Measurements from ENCODE around the gene MOXD1.
"Not testable (repeated sequence)": the region's sequence is repeated elsewhere in the genome, so short reads cannot be mapped to it uniquely, and the experiment has no call there.

MOXD1 gene

DNA sequence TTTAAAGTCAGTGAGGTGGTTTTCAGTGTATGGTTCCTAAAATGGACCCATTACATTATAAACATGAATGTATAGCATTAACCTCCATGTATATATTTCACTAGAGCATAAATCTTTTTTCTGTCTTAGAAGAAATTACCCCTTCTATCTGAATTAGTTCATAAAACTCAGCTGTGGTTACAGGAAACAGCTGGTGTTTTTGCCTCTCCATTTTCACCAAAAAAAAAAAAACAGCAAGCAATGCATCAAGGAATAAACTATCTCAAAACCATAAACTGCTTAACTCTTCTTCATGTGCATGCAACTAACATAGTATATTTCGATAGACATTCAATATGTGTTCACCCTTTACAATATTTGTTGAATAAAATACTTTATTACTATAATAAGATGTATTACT is 40.2 kb downstream of the MOXD1 start:
- no peak for DNase-seq (ENCODE audit: low read depth, low spot score)
- in situ Hi-C loops (cut with HindIII; ENCODE audit: low sequenced_read_pairs) = no loop called here
- TF ChIP-seq, protein P1, sequence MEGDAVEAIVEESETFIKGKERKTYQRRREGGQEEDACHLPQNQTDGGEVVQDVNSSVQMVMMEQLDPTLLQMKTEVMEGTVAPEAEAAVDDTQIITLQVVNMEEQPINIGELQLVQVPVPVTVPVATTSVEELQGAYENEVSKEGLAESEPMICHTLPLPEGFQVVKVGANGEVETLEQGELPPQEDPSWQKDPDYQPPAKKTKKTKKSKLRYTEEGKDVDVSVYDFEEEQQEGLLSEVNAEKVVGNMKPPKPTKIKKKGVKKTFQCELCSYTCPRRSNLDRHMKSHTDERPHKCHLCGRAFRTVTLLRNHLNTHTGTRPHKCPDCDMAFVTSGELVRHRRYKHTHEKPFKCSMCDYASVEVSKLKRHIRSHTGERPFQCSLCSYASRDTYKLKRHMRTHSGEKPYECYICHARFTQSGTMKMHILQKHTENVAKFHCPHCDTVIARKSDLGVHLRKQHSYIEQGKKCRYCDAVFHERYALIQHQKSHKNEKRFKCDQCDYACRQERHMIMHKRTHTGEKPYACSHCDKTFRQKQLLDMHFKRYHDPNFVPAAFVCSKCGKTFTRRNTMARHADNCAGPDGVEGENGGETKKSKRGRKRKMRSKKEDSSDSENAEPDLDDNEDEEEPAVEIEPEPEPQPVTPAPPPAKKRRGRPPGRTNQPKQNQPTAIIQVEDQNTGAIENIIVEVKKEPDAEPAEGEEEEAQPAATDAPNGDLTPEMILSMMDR (IDR thresholded peaks at IDR 0.05; ENCODE audit: low read depth, low read length) = no peak
- no peak overlapping the region for H3K4me3 ChIP-seq (ENCODE audit: low read depth, low read length)

- in situ Hi-C loops (cut with HindIII; ENCODE audit: low sequenced_read_pairs) = no loop called here
- no peak for DNase-seq (ENCODE audit: low read depth, low spot score)
- H3K4me3 ChIP-seq (ENCODE audit: low read depth, low read length) = no peak overlapping the region
- TF ChIP-seq, protein P1 (IDR thresholded peaks at IDR 0.05; ENCODE audit: low read depth, low read length) = no peak
Observed at GRCh38 chr6:132359886-132360285, 41.4 kb downstream of the MOXD1 start.

DNA sequence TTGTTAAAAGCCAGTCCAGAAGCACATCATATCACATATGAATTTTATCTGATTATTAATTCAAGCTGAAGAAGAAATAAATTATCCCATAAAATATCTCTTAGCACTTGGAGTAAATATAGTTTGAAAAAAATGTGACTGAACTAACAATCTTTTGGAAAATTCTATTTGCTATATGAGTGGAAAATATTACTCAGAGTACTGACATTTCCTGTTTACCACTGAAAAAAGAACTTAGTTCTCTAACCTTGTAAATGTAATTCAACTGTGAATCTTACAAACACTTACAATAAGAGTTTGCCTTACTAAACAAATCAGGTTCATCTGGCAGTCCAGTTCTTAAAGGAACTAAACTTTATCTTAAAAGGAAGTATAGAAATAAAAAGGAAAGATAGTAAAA is 44.2 kb downstream of the MOXD1 start:
- no peak overlapping the region for H3K4me3 ChIP-seq (ENCODE audit: low read depth, low read length)
- DNase-seq (ENCODE audit: low read depth, low spot score) = peak; percentile 25
- in situ Hi-C loops (cut with HindIII; ENCODE audit: low sequenced_read_pairs) = no loop called here
- TF ChIP-seq, protein P1 (IDR thresholded peaks at IDR 0.05; ENCODE audit: low read depth, low read length) = no peak

- in situ Hi-C loops (cut with HindIII; ENCODE audit: low sequenced_read_pairs) = no loop called here
- DNase-seq (ENCODE audit: low read depth, low spot score) = no peak
- H3K4me3 ChIP-seq (ENCODE audit: low read depth, low read length) = no peak overlapping the region
- TF ChIP-seq, protein P1 (IDR thresholded peaks at IDR 0.05; ENCODE audit: low read depth, low read length) = no peak
Observed at GRCh38 chr6:132354517-132355167, 46.6 kb downstream of the MOXD1 start.

GRCh38 chr6:132351986-132352385 is 49.3 kb downstream of the MOXD1 start:
- H3K4me3 ChIP-seq (ENCODE audit: low read depth, low read length); DNase-seq (ENCODE audit: low read depth, low spot score); in situ Hi-C loops (cut with HindIII; ENCODE audit: low sequenced_read_pairs): not testable (repeated sequence)

DNA sequence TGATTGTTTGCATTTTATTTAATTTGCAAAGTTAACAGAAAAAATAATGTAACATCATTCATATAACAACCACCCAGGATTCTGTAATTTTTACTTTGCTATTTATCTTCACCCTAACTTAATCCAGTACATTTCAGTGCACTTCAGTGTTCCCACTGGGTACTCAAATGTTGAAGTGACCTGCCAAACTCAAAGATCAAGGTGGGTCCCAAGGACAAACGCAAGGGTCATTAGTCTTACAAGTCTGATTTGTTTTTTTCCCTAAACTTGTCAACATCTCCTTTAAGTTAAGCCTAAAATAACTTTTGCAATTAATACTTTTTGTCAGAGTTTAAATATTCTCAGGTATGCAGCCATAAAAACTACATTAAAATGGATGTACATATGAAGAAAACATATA is 53.0 kb downstream of the MOXD1 start:
- TF ChIP-seq, protein P1 (IDR thresholded peaks at IDR 0.05; ENCODE audit: low read depth, low read length) = no peak
- DNase-seq (ENCODE audit: low read depth, low spot score) = no peak
- in situ Hi-C loops (cut with HindIII; ENCODE audit: low sequenced_read_pairs) = no loop called here
- H3K4me3 ChIP-seq (ENCODE audit: low read depth, low read length) = no peak overlapping the region

GRCh38 chr6:132344811-132345210 is 56.5 kb downstream of the MOXD1 start:
- in situ Hi-C loops (cut with HindIII; ENCODE audit: low sequenced_read_pairs) = no loop called here
- TF ChIP-seq, protein P1 (IDR thresholded peaks at IDR 0.05; ENCODE audit: low read depth, low read length) = no peak
- no peak overlapping the region for H3K4me3 ChIP-seq (ENCODE audit: low read depth, low read length)

More at GRCh38 chr6:132344811-132345210, 56.5 kb downstream of the MOXD1 start:
- DNase-seq (ENCODE audit: low read depth, low spot score) = no peak

Data from astrocyte of the spinal cord (primary cell).